AG09309 (cell line): ENCODE measurements around the gene PTPRG.

Experiments used
- DNase-seq: peaks from one replicate; pipeline ENCODE4 v3.0.0-alpha.2; 2010; ENCODE audit warnings: low read depth
- H3K4me3 ChIP-seq: 2 replicates; pipeline ENCODE4 v1.5.1; 2011; ENCODE audit warnings: mild to moderate bottlenecking, low read depth, low read length, moderate library complexity; ENCODE audit not compliant: control insufficient read depth
- CTCF ChIP-seq: IDR thresholded peaks from 2 replicates; pipeline ENCODE4 v1.5.1; 2011; ENCODE audit warnings: mild to moderate bottlenecking, low read depth, low read length, inconsistent platforms; ENCODE audit not compliant: insufficient read depth, control insufficient read depth; ENCODE audit errors: missing control alignments

PTPRG gene

GRCh38 chr3:62289922-62290321 lies 728.6 kb downstream of the PTPRG start:
- no peak for DNase-seq
- no peak for TF ChIP-seq CTCF
- no peak overlapping the region for H3K4me3 ChIP-seq

DNA sequence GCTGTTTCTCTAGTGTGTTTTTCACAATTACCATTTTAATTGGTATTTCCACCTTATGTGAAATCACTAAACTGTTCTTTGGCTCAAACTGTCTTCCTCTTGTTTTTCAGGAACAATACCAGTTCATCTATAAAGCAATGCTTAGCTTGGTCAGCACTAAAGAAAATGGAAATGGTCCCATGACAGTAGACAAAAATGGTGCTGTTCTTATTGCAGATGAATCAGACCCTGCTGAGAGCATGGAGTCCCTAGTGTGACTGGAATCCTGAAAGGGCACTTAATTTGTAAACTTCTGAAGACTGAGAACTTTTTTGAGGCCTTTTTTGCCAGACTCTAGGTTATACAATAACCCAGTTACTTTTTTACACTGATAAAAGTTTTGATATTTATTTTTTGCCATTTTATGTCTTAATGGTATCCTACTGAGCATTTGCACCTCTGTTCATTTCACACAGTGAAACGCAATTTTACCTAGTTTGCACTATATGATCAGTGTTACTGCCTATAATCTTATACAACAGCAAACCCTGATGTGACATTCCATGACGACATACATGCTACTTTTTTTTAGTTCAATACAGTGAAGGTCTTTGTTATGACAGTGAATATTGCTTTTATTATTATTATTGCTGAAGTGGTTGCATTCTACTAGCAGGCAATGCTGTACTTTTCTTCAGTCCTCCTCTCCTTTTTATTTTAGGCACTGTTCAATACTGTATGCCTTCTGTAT lies 731.8 kb downstream of the PTPRG start:
- TF ChIP-seq CTCF, result no peak
- no peak overlapping the region for H3K4me3 ChIP-seq
- DNase-seq, result no peak

DNA sequence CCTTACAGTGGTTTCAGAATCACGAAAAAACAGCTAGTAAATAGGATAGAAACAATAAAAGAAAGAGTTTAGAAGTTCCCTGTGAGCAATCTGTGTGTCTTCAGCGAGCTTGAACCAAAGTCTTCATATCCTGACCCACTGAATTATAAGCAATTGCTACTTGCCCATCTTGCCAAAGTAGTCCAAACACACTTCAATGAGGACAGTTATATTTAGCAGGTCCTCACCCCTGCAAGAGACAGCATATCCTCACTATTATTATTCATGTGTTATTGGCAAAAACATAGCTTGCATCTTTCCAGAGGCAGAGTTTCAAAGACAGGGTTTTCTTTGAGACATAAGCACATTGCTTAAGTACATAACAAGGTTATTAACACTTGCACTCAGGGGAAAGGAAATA lies 734.2 kb downstream of the PTPRG start:
- DNase-seq, result no peak
- no peak overlapping the region for H3K4me3 ChIP-seq
- TF ChIP-seq CTCF, result no peak

- H3K4me3 ChIP-seq, result no peak overlapping the region
- no peak for TF ChIP-seq CTCF
- no peak for DNase-seq
Observed at GRCh38 chr3:62300617-62301016, 739.2 kb downstream of the PTPRG start.

GRCh38 chr3:62312201-62312600 lies 750.8 kb downstream of the PTPRG start:
- no peak for TF ChIP-seq CTCF
- no peak overlapping the region for H3K4me3 ChIP-seq
- no peak for DNase-seq

GRCh38 chr3:62316525-62316924 lies 755.2 kb downstream of the PTPRG start:
- DNase-seq, result no peak
- TF ChIP-seq CTCF, result no peak
- no peak overlapping the region for H3K4me3 ChIP-seq
